ENCODE measurements around the gene ANKRD33B. TPM values are rescaled to one million over a fixed set of nuclear protein-coding genes. Genes with fewer than 3 reads are reported as not detected.

The ANKRD33B gene
- total and polyA plus RNA-seq, 2 of the 8 experiments (the other 6 are each of a cell fraction or from before 2014, with no cell fraction given), result 6.9 to 20.6 TPM

DNA sequence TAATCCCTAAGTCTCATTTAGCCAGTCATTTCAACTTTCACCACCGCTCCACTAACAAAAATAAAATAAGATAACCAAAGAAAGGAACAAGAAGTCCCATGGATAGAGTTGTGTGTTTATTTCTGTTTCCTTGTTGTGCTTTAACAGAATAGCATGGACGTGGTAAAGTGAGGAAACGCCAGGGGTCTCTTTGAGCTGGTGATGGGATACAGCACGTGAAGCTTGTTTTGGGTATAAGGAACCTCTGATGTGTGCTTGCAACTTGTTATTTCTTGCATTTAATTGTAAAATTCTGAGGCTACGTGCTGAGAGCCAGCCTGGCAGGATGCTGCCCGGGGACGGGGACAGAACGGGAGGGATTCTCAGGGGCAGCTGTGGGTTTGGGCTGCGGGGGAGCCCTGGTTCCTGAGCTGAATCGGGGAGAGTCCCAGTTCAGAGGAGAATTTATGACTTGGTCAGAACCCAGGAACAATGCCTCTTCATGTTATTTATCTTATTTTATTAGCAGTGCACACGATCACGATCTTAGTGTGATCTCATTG lies 63.4 kb downstream of the ANKRD33B start:
- Histone ChIP-seq H2AFZ (ENCODE audit: low read length) (peak overlapping the region; percentile 20; the same call in 1 of the 2 replicates), H3K27ac (ENCODE audit: low read depth, low read length) (no peak overlapping the region)

More for the DNA sequence above, 63.4 kb downstream of the ANKRD33B start:
- H2BK5ac ChIP-seq (ENCODE audit: low read depth, low read length), result no peak overlapping the region; the same call in none of the 2 replicates
- H3K23ac ChIP-seq (ENCODE audit: insufficient read length), result no peak overlapping the region
- peaks cover 0 to 6% of the 10 kb centered on the region in 2 experiments; a peak in 1 of 4 replicates for H3K79me2 ChIP-seq (ENCODE audit: control insufficient read depth in 1 of 2, insufficient read depth in 2 of 2, low read length in 2 of 2)
- H3K9me3 ChIP-seq (ENCODE audit: insufficient read depth in 2 of 2, low read depth in 1 of 2, low read length in 1 of 2), result no peaks in the 10 kb centered on the region
- no peak overlapping the region for H3K14ac ChIP-seq (ENCODE audit: insufficient read length)
- H4K5ac ChIP-seq (ENCODE audit: insufficient read length, low read depth, low read length), result peak overlapping the region; percentile 20
- no peak overlapping the region for H3K4ac ChIP-seq (replicated peaks; ENCODE audit: insufficient read length, low read depth, low read length)
- H3K56ac ChIP-seq (replicated peaks; ENCODE audit: insufficient read length, low read depth, low read length), result no peak overlapping the region
- H3K27me3 ChIP-seq (replicated peaks in 1 of 4; ENCODE audit: control insufficient read depth in 3 of 4, extremely low read depth in 1 of 4, insufficient read depth in 3 of 4, low read length in 3 of 4), result no peaks in the 10 kb centered on the region
- no peak overlapping the region for H4K91ac ChIP-seq (replicated peaks; ENCODE audit: insufficient read length, low read length)
- H3K4me2 ChIP-seq (ENCODE audit: insufficient read depth in 1 of 2, low read depth in 2 of 2, low read length in 2 of 2), result peak overlapping the region; percentile 60 to 74
- H3K23me2 ChIP-seq (ENCODE audit: low read depth, low read length), result peaks cover 3% of the 10 kb centered on the region; the same call in 1 of the 2 replicates
- 10% methylated on average over 12 of the region's 12 CpGs; no CpG with 5 or more reads in 1 of the 2 experiments for WGBS, 2 experiments (ENCODE audit: extremely low coverage in 1 of 2, insufficient coverage in 1 of 2, insufficient read length in 1 of 2, insufficient replicate concordance in 2 of 2, low coverage in 1 of 2, low lambda C conversion rate in 2 of 2, missing lambda C conversion rate in 1 of 2)
- H2BK20ac ChIP-seq (ENCODE audit: low read length), result no peak overlapping the region
- H2BK15ac ChIP-seq (ENCODE audit: low read length), result no peak overlapping the region
- no peak for FAIRE-seq
- no peaks in the 10 kb centered on the region for H4K20me1 ChIP-seq (replicated peaks in 1 of 2; ENCODE audit: control insufficient read depth in 1 of 2, insufficient read depth in 2 of 2, low read length in 2 of 2)
- TF ChIP-seq, protein P1, sequence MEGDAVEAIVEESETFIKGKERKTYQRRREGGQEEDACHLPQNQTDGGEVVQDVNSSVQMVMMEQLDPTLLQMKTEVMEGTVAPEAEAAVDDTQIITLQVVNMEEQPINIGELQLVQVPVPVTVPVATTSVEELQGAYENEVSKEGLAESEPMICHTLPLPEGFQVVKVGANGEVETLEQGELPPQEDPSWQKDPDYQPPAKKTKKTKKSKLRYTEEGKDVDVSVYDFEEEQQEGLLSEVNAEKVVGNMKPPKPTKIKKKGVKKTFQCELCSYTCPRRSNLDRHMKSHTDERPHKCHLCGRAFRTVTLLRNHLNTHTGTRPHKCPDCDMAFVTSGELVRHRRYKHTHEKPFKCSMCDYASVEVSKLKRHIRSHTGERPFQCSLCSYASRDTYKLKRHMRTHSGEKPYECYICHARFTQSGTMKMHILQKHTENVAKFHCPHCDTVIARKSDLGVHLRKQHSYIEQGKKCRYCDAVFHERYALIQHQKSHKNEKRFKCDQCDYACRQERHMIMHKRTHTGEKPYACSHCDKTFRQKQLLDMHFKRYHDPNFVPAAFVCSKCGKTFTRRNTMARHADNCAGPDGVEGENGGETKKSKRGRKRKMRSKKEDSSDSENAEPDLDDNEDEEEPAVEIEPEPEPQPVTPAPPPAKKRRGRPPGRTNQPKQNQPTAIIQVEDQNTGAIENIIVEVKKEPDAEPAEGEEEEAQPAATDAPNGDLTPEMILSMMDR (IDR thresholded peaks at IDR 0.05; ENCODE audit: control extremely low read depth in 1 of 3, insufficient read depth in 1 of 3, low read depth in 1 of 3, low read length in 3 of 3), result peak in 1 of 3 experiments; percentile 6; a peak in 1 of 4 replicates
- 0 out of 3 replicates have a peak, but pooled peaks of 1 of the 2 experiments have one; percentile 41 for TF ChIP-seq POLR2A (IDR thresholded peaks at IDR 0.05; ENCODE audit: control extremely low read depth in 1 of 2, low read depth in 2 of 2, low read length in 2 of 2)
- TF ChIP-seq, protein P2, sequence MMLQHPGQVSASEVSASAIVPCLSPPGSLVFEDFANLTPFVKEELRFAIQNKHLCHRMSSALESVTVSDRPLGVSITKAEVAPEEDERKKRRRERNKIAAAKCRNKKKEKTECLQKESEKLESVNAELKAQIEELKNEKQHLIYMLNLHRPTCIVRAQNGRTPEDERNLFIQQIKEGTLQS (IDR thresholded peaks at IDR 0.05; ENCODE audit: insufficient read depth, low read depth, low read length), result no peak
- no peak for TF ChIP-seq RFX5 (IDR thresholded peaks at IDR 0.05; ENCODE audit: borderline replicate concordance, low read depth, low read length)
- TF ChIP-seq, protein P3, sequence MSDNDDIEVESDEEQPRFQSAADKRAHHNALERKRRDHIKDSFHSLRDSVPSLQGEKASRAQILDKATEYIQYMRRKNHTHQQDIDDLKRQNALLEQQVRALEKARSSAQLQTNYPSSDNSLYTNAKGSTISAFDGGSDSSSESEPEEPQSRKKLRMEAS (IDR thresholded peaks at IDR 0.05), result peak; percentile 55
- no peak for TF ChIP-seq GTF2F1 (IDR thresholded peaks at IDR 0.05; ENCODE audit: borderline replicate concordance, low read depth, low read length)
- TF ChIP-seq ASH2L (IDR thresholded peaks at IDR 0.05; ENCODE audit: low read length), result peak; percentile 24
- TF ChIP-seq SP1 (IDR thresholded peaks at IDR 0.05; ENCODE audit: low read depth, low read length), result no peak
- TF ChIP-seq EZH2 (IDR thresholded peaks at IDR 0.05; ENCODE audit: low read depth, low read length, severe bottlenecking), result no peak
- H2AK5ac ChIP-seq (ENCODE audit: low read depth, low read length), result no peak overlapping the region
- H3K4me1 ChIP-seq (replicated peaks in 1 of 4; ENCODE audit: control insufficient read depth in 3 of 4, insufficient read depth in 4 of 4, low read length in 3 of 4), result peaks cover 0 to 12% (median 9%) of the 10 kb centered on the region in 4 experiments; a peak in 6 of 7 replicates
- no peaks in the 10 kb centered on the region for H3K36me3 ChIP-seq (ENCODE audit: control insufficient read depth in 2 of 4, insufficient read depth in 4 of 4, low read length in 3 of 4)
- no peak overlapping the region; the same call in 1 of the 2 replicates for H2BK12ac ChIP-seq (ENCODE audit: low read depth, low read length)
- peak overlapping the region in 2 of 4 experiments; percentile 22 to 35; a peak in 4 of 7 replicates for H3K9ac ChIP-seq (replicated peaks in 1 of 4; ENCODE audit: extremely low read depth in 1 of 4, low read depth in 3 of 4, low read length in 3 of 4)
- no peak overlapping the region for H2BK120ac ChIP-seq (replicated peaks; ENCODE audit: low read depth, low read length)
- ChIA-PET CTCF (ENCODE audit: partially characterized antibody) (interaction anchor here (0.7 to 9.6 kb wide), 65 partner anchors 9 to 1093 kb away, joined by 3 to 199 read pairs (median 5); no protein-coding TSS in a partner anchor), POLR2A (ENCODE audit: partially characterized antibody) (interaction anchor here (0.7 to 2.2 kb wide), 14 partner anchors 19 to 376 kb away, joined by 3 to 8 read pairs (median 4); partner anchors contain the start of genes MARCHF6 and ROPN1L)
- DNase-seq (ENCODE audit: low read depth in 1 of 2, low spot score in 2 of 2), result peak in 1 of 2 experiments; percentile 61
- H3K4me3 ChIP-seq (ENCODE audit: extremely low read depth in 1 of 4, insufficient read depth in 2 of 4, low read depth in 3 of 4, low read length in 4 of 4), result peak overlapping the region; percentile 21 to 54 (median 46); a peak in 5 of 8 replicates
- H3K18ac ChIP-seq (ENCODE audit: extremely low read depth, low read length), result no peak overlapping the region
- H3K79me1 ChIP-seq (ENCODE audit: low read depth, low read length), result no peaks in the 10 kb centered on the region
- peak overlapping the region; percentile 92; the same call in 1 of the 2 replicates for H4K8ac ChIP-seq (ENCODE audit: extremely low read depth, insufficient read depth, low read length)
